ENCODE data around the gene ECHS1.

The ECHS1 gene

DNA sequence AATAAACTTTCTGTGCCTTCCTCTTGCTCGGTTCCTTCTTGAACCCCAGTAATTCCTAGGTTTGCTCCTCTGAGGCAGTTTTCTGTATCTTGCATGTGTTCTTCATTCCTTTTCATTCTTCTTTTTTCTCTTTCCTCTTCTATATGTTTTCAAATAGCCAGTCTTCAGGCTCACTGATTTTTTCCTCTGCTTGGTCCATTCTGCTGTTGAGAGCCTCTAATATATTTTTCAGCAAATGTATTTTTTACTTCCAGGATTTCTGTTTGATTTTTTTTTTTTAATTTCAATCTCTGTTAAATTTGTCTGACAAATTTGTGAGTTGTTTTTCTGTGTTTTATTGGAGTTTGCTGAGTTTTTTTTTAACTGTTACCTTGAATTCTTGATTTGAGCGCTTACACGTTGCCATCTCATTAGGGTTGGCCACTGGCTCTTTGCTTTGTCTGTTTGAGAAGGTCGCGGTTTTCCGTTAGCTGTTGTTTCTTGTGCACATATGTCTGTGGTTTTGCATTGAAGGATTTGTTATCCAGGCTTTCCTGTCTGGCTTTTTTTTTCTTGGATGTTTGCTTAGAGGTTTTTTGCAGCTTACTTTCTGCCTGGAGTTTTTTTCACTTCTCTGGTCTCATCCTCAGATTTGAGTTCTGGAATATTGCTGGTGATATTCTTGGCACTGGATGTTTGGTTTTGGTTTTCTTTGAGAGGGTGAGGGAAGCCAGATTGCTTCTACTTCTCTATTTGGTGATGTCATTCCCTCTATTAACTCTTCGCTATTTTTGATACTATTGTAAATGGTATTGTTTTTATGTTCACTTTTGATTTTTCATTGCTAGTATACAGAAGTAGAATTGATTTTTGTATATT, 38.6 kb upstream of the ECHS1 start:
- peaks cover 39% of the 10 kb centered on the region for H3K36me3 ChIP-seq (ENCODE audit: control insufficient read depth, low read depth, low read length)

DNA sequence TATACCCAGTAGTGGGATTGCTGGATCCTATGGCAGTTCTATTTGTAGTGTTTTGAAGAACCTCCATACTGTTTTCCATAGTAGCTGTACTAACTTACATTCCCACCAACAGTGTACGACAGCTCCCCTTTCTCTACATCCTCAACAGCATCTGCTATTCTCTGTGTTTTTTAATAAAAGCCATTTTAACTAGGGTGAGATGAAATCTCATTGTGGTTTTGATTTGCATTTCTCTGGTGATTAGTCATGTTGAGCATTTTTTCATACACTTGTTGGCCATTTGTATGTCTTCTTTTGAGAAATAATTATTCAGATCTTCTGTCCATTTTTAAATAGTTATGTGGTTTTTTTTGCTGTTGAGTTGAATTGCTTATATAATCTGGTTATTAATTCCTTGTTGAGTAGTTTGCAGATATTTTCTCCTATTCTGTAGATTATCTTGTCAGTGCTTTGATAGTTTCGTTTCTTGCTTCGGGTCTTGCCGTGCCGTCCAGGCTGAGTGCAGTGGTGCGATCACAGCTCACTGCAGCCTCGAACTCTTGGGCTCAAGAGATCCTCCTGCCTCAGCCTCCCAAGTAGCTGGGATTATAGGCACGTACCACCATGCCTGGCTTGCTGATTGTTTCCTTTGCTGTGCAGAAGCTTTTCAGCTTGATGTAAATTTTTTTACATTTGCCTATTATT, 32.8 kb upstream of the ECHS1 start:
- Histone ChIP-seq H3K9me3 (ENCODE audit: control insufficient read depth, low read depth, low read length) (no peaks in the 10 kb centered on the region), H3K27me3 (ENCODE audit: control insufficient read depth, insufficient read depth, low read length) (no peaks in the 10 kb centered on the region), H3K4me3 (ENCODE audit: low read length) (no peak overlapping the region), H3K4me1 (ENCODE audit: control insufficient read depth, low read depth, low read length) (no peaks in the 10 kb centered on the region), H3K9ac (ENCODE audit: low read length) (no peak overlapping the region), H3K27ac (ENCODE audit: low read length) (no peak overlapping the region), H3K36me3 (ENCODE audit: control insufficient read depth, low read depth, low read length) (peaks cover 61% of the 10 kb centered on the region)

More for the DNA sequence above, 38.6 kb upstream of the ECHS1 start:
- H3K9me3 ChIP-seq (ENCODE audit: control insufficient read depth, low read depth, low read length) = peaks cover 10% of the 10 kb centered on the region
- H3K27me3 ChIP-seq (ENCODE audit: control insufficient read depth, insufficient read depth, low read length) = no peaks in the 10 kb centered on the region
- no peak overlapping the region for H3K27ac ChIP-seq (ENCODE audit: low read length)
- H3K4me1 ChIP-seq (ENCODE audit: control insufficient read depth, low read depth, low read length) = no peaks in the 10 kb centered on the region
- no peak overlapping the region for H3K9ac ChIP-seq (ENCODE audit: low read length)
- no peak overlapping the region for H3K4me3 ChIP-seq (ENCODE audit: low read length)

DNA sequence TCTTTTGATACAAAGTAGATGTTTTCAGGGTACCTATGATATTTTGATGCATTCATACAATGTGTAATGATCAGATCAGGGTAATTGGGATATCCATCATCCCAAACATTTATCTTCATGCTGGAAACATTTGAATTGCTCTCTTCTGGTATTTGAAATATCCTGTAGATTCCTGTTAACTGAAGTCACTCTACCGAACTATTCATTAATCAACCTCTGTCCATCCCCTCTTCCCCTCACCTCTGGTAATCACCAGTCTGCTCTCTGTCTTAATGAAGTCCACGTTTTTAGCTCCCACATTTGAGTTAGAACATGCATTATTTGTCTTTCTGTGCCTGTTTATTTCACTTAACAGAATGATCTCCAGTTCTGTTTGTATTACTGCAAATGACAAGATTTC, 32.1 kb upstream of the ECHS1 start:
- Histone ChIP-seq H3K27ac (ENCODE audit: low read length) (no peak overlapping the region), H3K36me3 (ENCODE audit: control insufficient read depth, low read depth, low read length) (peaks cover 61% of the 10 kb centered on the region), H3K9ac (ENCODE audit: low read length) (no peak overlapping the region), H3K4me1 (ENCODE audit: control insufficient read depth, low read depth, low read length) (no peaks in the 10 kb centered on the region), H3K27me3 (ENCODE audit: control insufficient read depth, insufficient read depth, low read length) (no peaks in the 10 kb centered on the region), H3K9me3 (ENCODE audit: control insufficient read depth, low read depth, low read length) (no peaks in the 10 kb centered on the region), H3K4me3 (ENCODE audit: low read length) (no peak overlapping the region)

DNA sequence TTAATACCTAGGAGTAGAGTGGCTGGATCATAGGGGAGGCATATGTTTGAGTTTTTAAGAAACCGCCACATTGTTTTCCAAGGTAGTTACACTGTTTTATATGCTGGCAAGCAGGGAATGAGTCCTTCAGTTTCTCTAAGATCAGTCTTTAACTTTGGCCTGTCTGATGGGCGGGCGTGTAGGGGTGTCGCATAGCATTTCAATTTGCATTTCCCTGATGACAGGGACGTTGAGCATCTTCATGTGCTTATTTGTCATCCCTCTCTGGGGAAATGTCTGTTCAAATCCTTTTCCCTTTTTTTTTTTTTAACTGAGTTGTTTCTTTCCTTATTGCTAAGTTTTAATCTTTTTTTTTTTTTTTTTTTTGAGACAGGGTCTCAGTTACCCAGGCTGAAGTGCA, 30.6 kb upstream of the ECHS1 start:
- H3K36me3 ChIP-seq (ENCODE audit: control insufficient read depth, low read depth, low read length) = peaks cover 66% of the 10 kb centered on the region
- no peaks in the 10 kb centered on the region for H3K9me3 ChIP-seq (ENCODE audit: control insufficient read depth, low read depth, low read length)
- H3K27ac ChIP-seq (ENCODE audit: low read length) = no peak overlapping the region
- H3K27me3 ChIP-seq (ENCODE audit: control insufficient read depth, insufficient read depth, low read length) = no peaks in the 10 kb centered on the region
- no peak overlapping the region for H3K9ac ChIP-seq (ENCODE audit: low read length)
- H3K4me1 ChIP-seq (ENCODE audit: control insufficient read depth, low read depth, low read length) = no peaks in the 10 kb centered on the region
- no peak overlapping the region for H3K4me3 ChIP-seq (ENCODE audit: low read length)

DNA sequence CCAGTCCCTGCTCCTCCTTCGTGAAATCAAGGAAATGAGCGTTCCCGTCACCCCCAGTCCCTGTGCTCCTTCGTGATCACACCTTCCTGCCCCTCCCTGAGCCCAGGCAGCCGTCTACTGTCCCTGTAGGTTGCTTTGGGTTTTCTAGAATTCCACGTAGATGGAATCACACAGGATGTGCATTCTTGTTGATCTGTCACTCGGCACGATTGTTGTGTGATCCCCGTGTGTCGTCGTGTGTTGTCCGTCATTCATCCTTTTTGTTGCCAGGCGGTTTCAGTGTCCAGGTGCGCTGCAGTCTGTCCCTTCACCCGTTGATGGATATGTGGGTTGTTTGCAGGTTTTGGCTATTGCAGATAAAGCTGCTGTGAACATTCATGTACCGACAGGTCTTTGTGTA, 30.2 kb upstream of the ECHS1 start:
- no peaks in the 10 kb centered on the region for H3K27me3 ChIP-seq (ENCODE audit: control insufficient read depth, insufficient read depth, low read length)
- no peaks in the 10 kb centered on the region for H3K9me3 ChIP-seq (ENCODE audit: control insufficient read depth, low read depth, low read length)
- H3K9ac ChIP-seq (ENCODE audit: low read length) = no peak overlapping the region
- no peak overlapping the region for H3K4me3 ChIP-seq (ENCODE audit: low read length)
- no peak overlapping the region for H3K27ac ChIP-seq (ENCODE audit: low read length)
- peaks cover 67% of the 10 kb centered on the region for H3K36me3 ChIP-seq (ENCODE audit: control insufficient read depth, low read depth, low read length)
- no peaks in the 10 kb centered on the region for H3K4me1 ChIP-seq (ENCODE audit: control insufficient read depth, low read depth, low read length)

DNA sequence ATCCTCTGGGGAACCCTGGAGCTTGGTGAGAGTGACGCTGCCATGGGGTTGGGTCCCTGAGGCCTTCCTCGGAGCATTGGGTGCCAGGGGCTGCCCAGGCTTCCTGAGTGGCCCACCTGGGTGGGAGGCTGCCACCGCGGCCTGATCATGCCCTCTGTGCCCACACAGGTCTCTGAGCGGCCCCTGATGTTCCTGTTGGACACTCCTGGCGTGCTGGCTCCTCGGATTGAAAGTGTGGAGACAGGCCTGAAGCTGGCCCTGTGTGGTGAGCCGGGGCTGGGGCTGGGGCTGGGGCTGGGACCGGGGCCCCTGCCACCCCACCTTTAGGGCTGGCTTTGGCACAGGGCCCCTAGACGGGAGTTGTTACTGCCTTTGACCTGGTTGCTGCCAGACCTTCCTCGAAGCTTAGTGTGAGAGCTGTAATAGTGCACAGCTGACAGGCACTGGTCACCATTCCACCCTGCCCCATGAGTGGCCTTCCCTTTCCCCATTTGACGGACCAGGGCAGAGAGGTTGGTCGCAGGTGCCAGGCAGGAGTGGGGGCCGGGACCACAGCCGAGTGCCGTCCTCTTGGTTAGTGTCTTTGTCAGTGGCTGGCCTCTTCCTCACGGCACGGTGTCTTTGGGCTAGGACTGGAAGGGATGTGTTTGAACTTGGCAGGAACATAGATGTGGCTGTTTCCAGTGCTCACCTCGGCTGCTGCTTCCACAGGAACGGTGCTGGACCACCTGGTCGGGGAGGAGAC, 29.0 kb upstream of the ECHS1 start:
- Histone ChIP-seq H3K9me3 (ENCODE audit: control insufficient read depth, low read depth, low read length) (no peaks in the 10 kb centered on the region), H3K9ac (ENCODE audit: low read length) (no peak overlapping the region), H3K27ac (ENCODE audit: low read length) (no peak overlapping the region), H3K4me3 (ENCODE audit: low read length) (no peak overlapping the region), H3K36me3 (ENCODE audit: control insufficient read depth, low read depth, low read length) (peaks cover 67% of the 10 kb centered on the region), H3K4me1 (ENCODE audit: control insufficient read depth, low read depth, low read length) (no peaks in the 10 kb centered on the region), H3K27me3 (ENCODE audit: control insufficient read depth, insufficient read depth, low read length) (no peaks in the 10 kb centered on the region)

DNA sequence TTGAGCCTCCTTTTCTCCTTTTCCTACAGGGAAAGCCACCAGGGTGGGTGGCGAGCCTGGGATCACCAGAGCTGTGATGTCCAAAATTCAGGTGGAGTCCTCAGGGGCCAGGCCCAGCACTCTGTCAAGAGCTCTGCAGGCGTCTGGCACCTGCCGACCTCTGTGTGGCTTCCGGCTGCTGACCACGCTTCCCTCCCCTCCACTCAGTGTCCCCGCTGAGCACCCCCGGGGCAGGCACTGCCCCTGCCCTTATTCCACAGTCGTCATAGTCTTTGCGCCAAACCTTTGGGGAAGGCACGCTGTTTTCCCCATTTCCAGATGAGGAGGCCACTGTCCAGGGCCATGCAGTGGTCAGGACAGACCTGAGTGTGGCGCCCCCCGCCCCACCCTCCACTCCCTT, 28.3 kb upstream of the ECHS1 start:
- H3K9ac ChIP-seq (ENCODE audit: low read length) = no peak overlapping the region
- H3K4me3 ChIP-seq (ENCODE audit: low read length) = no peak overlapping the region
- H3K27me3 ChIP-seq (ENCODE audit: control insufficient read depth, insufficient read depth, low read length) = no peaks in the 10 kb centered on the region
- H3K9me3 ChIP-seq (ENCODE audit: control insufficient read depth, low read depth, low read length) = no peaks in the 10 kb centered on the region
- no peak overlapping the region for H3K27ac ChIP-seq (ENCODE audit: low read length)
- H3K36me3 ChIP-seq (ENCODE audit: control insufficient read depth, low read depth, low read length) = peaks cover 71% of the 10 kb centered on the region
- H3K4me1 ChIP-seq (ENCODE audit: control insufficient read depth, low read depth, low read length) = no peaks in the 10 kb centered on the region

DNA sequence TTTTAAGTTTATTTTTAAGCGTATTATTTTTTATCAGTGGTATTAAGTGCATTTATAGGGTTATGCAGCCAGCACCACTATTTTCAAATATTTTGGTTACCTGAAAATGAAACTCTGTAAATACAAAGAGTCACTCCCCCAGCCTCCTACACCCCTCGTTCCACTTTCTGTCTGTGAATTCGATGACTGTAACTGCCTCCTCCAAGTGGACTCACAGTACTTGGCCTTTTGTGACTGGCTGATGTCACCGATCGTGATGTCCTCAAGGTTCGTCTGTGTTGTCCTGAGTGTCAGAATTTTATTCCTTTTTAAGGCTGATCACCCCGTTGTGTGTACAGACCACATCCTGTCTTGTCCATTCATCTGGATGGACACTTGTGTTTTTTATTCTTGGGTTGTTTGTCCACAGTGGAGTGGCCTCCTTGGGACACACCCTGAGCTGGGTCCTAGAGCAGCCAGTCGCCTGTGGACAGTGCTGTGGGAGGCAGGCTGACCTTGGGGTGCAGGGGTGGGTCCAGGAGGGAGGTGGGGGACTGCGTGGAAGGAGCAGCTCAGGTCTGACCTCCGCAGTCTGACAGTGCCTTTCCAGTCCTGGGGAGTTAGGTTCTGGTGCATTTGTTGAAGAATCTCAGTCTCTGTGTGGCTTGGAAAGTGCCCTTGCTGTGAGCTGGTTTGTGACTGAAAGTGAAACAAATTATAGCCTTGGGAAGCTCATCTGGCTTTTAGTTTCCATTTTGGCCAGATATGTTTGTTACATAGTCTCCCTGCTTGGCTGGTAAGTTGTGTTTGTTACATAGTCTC, 27.7 kb upstream of the ECHS1 start:
- Histone ChIP-seq H3K9me3 (ENCODE audit: control insufficient read depth, low read depth, low read length) (no peaks in the 10 kb centered on the region), H3K4me3 (ENCODE audit: low read length) (no peak overlapping the region), H3K4me1 (ENCODE audit: control insufficient read depth, low read depth, low read length) (no peaks in the 10 kb centered on the region), H3K36me3 (ENCODE audit: control insufficient read depth, low read depth, low read length) (peaks cover 76% of the 10 kb centered on the region), H3K27me3 (ENCODE audit: control insufficient read depth, insufficient read depth, low read length) (no peaks in the 10 kb centered on the region), H3K27ac (ENCODE audit: low read length) (no peak overlapping the region), H3K9ac (ENCODE audit: low read length) (no peak overlapping the region)

DNA sequence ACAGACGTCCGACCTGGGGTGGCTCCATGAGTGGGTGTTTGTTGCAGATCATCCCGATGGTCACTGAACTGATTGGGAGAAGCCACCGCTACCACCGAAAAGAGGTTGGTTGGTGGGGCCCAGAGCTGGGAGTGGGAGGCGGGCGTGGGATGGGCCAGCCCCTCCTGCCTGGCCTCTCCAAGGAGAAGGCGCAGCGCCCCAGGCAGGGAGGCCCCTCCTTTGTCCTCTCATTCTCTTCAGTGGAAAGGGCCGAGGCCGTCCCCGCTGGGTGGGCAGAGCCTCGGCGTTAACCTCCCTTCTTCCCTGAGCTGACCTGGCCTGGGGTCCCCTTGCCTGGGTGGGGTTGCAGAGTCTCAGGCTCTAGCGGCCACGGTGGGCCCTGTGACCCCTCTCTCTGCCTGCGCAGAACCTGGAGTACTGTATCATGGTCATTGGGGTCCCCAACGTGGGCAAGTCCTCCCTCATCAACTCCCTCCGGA, 26.0 kb upstream of the ECHS1 start:
- Histone ChIP-seq H3K4me3 (ENCODE audit: low read length) (no peak overlapping the region), H3K27ac (ENCODE audit: low read length) (no peak overlapping the region), H3K27me3 (ENCODE audit: control insufficient read depth, insufficient read depth, low read length) (no peaks in the 10 kb centered on the region), H3K9me3 (ENCODE audit: control insufficient read depth, low read depth, low read length) (no peaks in the 10 kb centered on the region), H3K36me3 (ENCODE audit: control insufficient read depth, low read depth, low read length) (peaks cover 65% of the 10 kb centered on the region), H3K9ac (ENCODE audit: low read length) (no peak overlapping the region), H3K4me1 (ENCODE audit: control insufficient read depth, low read depth, low read length) (no peaks in the 10 kb centered on the region)

DNA sequence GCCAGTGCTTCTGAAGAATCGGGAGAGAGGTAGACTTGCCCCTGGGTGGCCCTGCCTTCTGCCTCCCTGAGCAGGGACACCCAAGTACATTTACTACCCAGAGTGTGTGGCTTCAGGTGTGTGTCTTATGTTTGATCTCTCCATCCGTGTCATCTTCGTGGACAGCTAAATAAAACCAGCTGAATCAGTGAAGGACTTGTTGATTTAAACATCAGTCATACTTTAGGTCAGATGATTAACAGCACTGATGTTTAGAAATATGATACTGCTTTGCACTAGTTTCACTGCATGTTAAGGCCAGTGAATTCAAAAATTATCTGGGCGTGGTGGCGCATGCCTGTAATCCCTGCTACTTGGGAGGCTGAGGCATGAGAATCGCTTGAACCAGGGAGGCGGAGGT, 24.8 kb upstream of the ECHS1 start:
- Histone ChIP-seq H3K9ac (ENCODE audit: low read length) (no peak overlapping the region), H3K36me3 (ENCODE audit: control insufficient read depth, low read depth, low read length) (peaks cover 58% of the 10 kb centered on the region), H3K4me1 (ENCODE audit: control insufficient read depth, low read depth, low read length) (peaks cover 5% of the 10 kb centered on the region), H3K4me3 (ENCODE audit: low read length) (no peak overlapping the region), H3K9me3 (ENCODE audit: control insufficient read depth, low read depth, low read length) (no peaks in the 10 kb centered on the region), H3K27me3 (ENCODE audit: control insufficient read depth, insufficient read depth, low read length) (no peaks in the 10 kb centered on the region), H3K27ac (ENCODE audit: low read length) (no peak overlapping the region)

Measured in iPS-18a (cell line).